GM19328 (cell line): Measurements from ENCODE around the gene MKS1.

Source experiments
- ATAC-seq: cut with Tn5 transposase; IDR thresholded peaks from one replicate; pipeline ENCODE4 v1.9.1; 2021; ENCODE audit warnings: mild to moderate bottlenecking, moderate library complexity; ENCODE audit not compliant: unreplicated experiment

The MKS1 gene

DNA sequence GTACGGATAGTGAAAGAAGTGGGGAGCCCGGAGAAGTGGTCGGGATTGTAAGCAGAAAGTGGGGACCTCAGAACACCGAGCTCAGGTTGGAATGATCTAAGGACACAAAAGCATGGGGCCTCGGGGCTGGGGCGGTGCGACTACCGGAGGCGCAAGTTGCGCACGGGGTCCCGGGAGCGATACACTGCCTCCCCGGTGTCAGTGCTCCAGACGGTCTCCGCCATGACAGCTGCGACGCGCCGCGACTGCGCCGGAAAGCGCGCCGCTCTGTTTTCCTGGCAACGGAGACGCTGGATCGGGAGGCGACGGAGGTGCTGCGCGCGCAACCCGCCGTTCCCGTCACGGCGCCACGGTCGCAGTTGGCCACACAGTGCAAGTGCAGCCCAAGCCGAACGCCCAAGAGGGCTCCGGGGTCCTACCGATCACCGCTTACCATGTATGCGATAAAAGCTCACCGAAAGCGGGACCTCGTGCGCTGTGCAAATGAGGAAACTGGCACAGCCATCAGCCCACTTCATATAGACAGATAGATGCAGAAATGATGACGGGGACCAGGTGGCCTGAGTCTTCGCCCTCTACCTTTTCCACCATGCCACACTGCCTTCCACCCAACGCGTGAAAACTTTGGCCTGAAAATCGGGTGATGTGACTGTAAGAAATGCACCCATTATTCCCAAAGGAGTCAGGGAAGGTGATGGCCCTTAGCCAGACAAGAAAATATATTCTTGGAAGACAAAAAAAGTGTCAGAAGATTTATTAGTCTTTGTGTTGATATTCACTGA lies at the start of gene MKS1:
MKS1 (minus strand) TSS at position 249 of the 782 bp plus-strand sequence; CDS start at position 224, 25 bp downstream.
- peak; percentile 95 for ATAC-seq

DNA sequence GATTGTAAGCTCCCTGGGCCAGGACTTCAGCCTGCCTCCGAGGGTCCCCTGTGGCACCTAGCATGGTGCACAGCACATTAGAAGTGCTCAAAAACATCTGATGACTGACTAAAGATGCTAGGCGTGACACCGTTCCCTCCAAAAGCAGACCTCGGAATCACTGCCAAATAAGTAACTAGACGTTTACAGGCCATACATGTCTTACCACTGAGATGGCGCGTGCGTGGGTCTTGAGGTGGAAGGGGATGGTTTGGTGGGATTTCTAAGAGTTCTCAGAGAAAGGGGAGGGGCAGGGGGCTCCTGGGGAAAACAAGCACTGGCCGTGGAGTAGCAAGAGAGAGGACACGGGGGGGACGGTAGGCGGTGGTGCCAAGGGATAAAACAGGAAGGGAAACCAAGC lies 49.3 kb upstream of the MKS1 start:
- ATAC-seq: no peak

DNA sequence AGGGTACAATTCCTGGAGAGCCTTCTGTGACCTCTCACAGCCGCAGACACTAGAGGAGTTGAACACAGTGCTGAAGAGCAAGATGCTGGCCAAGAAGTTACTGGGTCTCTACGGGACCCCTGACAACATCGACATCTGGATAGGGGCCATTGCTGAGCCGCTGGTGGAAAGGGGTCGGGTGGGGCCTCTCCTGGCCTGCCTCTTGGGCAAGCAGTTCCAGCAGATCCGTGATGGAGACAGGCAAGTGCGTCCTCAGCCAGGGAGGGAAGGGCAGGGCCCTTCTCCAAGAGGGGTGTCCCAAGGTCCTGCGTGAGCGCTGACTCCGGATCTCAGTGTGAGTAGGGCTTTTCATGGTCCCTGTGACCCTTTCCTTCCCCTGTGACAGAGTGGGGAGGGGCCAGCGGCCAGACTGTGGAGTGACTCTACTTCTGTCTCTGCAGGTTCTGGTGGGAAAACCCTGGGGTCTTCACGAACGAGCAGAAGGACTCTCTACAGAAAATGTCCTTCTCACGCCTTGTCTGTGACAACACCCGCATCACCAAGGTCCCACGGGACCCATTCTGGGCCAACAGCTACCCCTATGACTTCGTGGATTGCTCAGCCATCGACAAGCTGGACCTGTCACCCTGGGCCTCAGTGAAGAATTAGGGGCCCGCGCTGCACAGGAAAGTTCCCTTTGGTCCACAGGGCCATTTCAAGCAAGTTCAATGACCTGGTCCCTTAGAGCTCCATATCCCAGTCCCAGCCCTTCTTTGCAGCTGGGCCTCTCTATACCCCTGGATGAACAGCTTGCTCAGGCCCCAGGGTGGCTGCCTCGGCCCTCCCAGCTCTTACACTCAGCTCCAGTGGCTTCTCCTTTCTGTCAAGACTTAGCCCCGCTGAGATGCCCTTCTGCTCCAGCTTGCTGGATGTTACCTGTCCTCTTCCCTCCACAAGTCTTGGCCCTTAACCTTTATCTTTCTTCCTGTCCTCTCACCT lies 48.6 kb upstream of the MKS1 start:
- ATAC-seq: no peak

DNA sequence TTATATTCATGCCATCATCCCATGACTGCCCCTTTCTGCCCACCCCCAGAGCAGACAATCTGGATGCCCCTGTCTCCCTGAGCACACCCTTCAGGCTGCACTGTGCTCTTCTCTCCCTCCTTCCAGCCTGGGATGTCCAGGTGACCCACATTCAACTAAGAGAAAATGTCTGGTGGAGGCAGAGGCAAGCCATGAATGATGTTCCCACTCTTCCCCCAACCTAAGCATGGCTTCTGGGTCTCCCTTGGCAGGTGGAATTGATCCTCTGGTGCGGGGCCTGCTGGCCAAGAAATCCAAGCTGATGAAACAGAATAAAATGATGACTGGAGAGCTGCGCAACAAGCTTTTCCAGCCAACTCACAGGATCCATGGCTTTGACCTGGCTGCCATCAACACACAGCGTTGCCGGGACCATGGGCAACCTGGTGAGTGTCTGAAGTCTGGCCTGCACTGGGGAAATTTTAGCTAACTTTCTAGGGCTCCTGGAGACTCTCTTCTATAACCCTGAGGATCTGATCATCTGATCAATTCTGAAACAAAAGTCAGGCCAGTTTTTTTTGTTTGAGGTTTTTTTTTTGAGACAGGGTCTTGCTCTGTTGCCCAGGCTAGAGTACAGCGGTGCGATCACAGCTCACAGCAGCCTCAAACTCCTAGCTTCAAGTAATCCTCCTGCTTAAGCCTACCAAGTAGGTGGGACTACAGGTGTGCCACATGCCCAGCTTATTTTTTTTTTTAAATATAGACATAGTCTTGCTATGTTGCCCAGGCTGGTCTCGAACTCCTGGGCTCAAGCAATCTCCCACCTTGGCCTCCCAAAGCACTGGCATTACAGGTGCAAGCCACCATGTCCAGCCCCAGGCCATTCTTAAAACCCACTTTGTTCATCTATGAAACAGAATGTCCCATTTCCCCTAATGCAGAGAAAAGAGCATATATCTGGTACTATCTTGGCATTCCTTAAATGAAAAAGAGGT lies 47.1 kb upstream of the MKS1 start:
- no peak for ATAC-seq

DNA sequence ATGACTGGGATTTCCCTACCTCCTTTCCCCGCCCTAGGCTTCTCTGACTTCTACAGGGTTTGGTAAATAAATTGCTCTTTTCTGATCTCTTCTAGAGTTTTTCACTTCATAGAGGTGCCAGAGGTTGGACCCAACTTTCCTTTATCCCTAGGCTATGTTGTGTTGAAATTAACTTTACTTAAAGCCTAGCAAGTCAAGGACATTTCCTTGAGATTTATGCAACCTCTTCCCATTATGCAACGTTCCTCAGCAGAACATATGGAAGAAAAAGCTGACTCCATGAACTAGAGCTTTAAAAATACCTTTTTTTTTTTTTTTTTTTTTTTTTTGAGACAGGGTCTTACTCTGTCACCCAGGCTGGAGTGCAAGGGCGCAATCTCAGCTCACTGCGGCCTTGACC lies 46.2 kb upstream of the MKS1 start:
- ATAC-seq: no peak

DNA sequence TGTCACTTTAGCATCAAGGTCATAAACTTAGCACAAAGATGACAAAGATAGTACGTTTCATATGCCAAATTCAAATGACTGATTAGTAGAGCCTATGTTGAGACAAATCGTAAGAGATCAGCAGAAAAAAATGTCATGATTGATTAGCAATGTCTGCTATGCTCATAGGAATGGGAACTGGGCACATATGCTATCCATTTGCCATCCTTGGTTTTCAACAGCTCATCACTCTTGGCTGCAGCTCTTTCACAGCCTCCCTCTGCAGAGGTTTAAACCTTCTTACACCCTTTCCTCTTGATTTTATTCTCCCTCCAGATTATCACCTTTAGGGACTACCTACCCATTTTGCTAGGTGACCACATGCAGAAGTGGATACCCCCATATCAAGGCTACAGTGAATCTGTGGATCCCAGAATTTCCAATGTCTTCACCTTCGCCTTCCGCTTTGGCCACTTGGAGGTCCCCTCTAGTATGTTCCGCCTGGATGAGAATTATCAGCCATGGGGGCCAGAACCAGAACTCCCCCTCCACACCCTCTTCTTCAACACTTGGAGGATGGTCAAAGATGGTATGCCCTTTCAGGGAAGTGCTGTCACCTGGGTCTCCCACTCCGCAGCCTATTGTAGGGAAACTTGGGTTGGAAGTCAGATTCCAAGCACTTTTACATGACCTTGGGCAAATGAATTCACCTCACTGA lies 45.5 kb upstream of the MKS1 start:
- ATAC-seq: no peak

DNA sequence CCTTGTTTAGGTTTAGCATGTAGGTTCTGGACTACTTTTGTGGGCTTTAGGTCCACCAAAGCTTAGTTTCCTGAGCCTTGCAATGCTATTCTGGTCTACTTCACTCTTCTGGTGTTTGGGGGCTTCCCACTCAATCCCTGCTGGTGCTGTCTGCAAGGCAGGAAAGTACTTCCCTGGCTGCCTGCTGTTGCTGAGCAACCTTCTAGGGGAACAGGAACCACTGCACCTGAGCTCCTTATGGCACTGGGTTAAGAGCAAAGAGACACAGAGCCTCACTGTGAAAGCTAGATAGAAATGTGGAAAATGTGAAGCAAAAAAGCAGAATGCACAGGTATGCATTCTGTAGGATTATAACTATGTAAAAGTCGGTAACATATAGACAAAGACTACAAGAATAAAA lies 44.7 kb upstream of the MKS1 start:
- no peak for ATAC-seq

DNA sequence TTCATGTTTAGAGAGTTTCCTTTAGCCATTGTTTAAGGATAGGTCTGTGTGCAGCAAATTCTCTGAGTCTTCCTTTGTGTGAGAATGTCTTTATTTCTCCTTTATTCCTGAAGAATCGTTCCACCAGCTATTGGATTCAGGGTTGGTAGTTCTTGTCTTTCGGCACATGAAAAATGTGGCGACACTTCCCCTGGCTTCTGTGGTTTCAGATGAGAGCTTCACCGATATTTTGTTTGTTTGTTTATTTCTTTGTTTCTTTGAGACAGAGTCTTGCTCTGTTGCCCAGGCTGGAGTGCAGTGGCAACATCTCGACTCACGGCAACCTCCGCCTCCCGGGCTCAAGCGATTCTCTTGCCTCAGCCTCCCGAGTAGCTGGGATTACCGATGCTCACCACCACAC lies 43.1 kb upstream of the MKS1 start:
- no peak for ATAC-seq

DNA sequence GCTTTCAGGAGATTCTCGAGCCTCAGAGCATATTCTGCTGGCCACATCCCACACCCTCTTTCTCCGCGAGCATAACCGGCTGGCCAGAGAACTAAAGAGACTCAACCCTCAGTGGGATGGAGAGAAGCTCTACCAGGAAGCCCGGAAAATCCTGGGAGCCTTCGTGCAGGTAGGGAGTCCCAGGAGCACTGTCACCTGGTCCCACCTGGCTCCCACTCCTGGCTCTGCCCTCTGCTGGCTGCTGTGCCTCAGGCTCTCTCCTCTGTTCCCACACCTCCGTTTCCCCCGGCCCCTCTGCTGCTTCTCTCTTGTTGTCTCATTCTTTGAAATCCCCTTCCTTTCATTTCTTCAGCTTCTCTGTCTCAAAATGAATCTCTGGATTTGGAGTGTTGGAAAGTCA lies 35.7 kb upstream of the MKS1 start:
- no peak for ATAC-seq

DNA sequence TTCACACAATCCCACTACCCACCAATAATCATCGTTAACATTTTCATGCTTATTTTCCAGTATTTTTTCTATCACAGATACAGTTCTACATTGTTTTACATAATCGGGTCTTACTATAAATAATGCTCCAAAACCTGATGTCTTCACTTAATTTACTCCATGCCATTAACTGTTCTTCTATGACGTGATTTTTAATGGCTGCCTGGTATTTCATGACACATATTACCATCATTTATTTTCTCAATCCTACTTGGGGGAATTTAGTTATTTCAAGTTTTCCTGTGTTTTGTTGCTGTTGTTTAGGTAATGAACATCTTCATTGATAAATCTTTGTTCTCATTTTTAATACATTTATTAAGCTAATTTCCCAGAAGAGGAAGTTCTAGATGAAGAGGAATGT lies 34.0 kb upstream of the MKS1 start:
- ATAC-seq: no peak

DNA sequence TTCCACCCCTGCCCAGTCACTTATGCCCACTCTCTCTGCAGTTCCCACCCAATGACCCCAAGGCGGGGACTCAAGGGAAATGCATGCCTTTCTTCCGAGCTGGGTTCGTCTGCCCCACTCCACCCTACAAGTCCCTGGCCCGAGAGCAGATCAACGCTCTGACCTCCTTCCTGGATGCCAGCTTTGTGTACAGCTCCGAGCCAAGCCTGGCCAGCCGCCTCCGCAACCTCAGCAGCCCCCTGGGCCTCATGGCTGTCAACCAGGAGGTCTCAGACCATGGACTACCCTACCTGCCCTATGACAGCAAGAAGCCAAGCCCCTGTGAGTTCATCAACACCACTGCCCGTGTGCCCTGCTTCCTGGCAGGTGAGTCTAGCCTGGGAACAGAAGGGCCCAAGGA lies 33.1 kb upstream of the MKS1 start:
- ATAC-seq: no peak

DNA sequence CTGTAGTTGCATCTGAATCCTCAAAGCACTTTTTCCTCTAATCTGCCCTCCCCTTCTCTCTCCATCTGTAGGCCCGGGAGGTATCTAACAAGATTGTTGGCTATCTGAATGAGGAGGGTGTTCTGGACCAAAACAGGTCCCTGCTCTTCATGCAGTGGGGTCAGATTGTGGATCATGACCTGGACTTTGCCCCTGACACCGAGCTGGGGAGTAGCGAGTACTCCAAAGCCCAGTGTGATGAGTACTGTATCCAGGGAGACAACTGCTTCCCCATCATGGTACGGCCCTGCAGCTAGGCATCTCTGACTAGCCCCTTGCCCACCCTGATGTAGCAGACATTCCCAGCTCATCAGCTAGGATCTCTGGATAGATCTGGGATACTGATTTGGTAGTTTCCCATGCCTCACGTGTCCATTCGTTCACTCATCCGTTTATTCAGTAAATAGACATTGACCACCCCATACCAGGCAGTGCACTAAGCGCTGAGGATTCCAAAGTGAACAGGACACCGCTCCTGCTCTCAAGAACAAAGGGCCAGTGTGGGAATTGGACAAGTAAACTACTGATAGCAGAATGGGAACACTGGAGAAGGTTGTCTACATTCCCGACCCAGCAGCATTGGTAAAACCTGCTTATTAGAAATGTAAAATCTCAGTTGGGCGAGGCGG lies 31.4 kb upstream of the MKS1 start:
- no peak for ATAC-seq

DNA sequence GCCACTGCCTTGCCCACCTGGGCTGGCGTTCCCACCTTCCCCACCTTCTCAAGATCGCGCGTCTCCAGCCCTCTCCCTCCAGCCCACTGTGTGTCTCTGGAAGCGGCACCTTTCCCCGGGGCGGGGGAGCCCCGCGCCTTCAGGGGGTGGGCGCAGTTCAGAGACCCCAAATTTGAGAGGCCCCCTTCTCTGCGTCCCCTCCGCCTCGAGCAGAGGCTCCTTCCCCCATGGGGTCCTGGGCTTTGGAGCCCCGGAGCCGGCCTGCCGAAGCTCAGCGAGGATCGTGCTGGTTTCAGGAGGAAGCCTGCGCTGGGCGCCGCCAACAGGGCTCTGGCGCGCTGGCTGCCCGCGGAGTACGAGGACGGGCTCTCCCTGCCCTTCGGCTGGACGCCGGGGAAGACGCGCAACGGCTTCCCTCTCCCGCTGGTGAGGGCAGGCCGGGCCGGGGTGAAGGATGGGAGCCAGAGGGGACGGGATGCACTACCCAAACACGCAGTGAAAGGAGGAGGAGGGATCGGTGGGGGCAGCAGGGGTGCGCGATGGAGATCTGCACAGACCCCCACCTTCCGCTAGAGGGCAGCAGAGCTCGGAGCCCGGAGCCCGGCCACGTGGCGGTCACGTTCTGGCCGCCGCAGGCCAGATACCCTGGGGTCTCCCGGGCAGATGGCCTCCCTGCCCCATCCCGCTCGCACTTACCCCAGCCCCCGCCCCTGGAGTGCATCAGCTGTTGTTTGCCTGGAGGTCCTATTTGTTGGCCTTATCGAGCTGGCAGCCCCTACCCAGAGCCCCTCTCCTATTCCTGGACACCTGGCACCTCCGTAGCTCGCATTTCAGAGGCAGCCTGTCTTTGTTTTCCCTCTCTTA lies 30.4 kb upstream of the MKS1 start:
- no peak for ATAC-seq

DNA sequence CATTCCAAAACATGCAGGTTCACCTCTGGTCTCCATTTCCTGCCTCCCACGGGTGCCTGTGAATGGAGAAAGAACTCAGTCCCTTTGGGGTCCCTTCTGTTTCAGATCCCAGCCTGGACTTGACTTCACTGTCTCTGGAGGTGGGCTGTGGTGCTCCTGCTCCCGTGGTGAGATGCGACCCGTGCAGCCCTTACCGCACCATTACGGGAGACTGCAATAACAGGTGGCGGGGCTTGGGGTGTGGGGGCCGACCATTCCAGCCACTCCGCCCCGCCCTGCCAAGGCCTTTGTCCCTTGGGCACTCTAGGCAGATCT lies 29.9 kb upstream of the MKS1 start:
- ATAC-seq: no peak

DNA sequence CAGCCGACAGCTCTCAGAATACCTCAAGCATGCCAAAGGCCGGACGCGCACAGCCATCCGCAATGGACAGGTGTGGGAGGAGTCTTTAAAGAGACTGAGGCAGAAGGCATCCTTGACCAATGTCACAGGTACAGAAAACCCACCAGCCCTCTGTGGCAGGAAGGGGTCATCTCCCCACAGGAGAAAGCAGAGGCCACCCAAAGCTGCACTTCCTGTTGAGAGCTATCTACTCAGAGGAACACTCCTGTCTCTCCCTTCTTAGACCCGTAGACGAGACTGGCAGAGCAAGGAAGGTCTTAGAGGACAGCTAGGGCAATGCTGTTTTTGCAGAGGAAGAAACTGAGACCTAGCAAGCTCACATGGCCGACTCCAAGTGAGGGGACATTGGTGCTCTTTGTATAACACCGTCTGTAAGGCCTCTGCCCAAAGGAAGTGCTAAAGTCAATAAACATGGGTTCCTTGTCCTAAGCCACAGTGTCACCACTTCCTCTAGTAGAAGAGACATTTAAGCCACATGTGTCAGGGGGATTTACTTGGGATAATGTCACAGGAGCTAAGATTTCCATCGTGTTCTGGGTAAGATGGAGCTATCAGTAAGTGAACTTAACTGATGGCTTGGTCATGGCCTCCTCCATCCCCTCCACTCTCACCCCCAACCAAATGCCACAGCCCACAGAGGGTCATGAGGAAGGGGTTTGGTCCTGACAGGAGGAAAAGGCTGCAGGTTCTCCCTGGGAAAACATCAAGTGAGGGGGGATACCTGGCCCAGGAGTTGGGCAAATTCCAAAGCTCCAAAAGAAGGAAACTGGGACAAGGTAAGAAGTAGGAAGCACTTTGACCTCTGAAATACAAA lies 28.7 kb upstream of the MKS1 start:
- ATAC-seq: no peak

DNA sequence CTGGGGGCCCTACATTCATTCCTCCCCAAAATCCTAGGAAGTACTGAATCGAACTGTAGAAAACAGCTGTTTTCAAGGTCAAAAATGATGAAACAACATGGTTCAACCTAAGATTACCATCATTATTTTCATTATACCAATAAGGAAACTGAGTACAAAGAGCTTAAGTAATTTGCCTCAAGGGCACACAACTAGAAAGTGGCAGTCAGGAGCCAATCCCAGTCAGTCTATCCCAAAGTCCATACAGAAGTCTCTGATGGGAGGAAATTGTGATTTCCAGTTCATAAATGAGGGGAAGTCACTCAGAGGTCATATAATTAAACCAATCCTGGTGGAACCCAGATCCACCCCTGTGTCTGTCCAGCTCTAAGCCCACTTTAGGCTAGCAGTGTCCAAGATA lies 27.7 kb upstream of the MKS1 start:
- ATAC-seq: no peak

DNA sequence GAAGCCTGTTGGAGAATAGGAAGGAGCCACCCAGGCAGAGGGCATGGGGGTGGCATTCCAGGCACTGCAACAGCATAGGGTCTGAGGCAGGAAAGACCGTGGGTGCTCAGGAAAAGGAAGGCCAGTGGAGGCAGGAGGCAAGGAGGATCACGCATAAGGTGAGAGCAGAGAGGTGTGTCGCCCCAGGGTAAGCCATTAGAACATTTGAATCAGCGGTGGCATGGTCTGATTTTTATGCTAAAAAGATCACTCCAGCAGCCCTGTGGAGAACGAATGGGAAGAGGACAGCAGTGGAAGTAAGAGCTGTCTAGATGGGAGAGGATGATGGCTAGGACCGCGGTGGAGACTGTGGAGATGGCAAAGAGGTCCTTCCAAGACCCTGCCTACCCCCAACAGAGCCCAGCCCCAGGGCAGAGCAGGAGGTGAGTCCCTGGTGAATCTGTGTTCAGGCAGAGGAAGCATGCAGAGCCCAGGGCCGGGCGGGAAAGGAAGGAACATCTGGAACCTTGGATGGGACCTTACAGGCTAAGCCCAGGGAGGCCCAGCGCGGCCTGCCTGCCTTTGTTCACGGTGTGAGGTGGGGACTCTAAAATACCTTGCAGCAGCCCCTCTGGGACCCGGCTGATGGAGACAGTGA lies 27.2 kb upstream of the MKS1 start:
- no peak for ATAC-seq
